Aorta (tissue), 5 donors: ENCODE results near the gene IL17A. TPM values are rescaled to one million over a fixed set of nuclear protein-coding genes. Genes with fewer than 3 reads are reported as not detected.
"Not testable (repeated sequence)": the region's sequence is repeated elsewhere in the genome, so short reads cannot be mapped to it uniquely, and the experiment has no call there.

Source experiments
- ATAC-seq: fragments of 200-7000 bp; cut with Tn5 transposase; one replicate; pipeline ENCODE4 v1.9.1; 2022; ENCODE audit warnings: moderate library complexity; ENCODE audit not compliant: low FRiP score
- DNase-seq, 2 donors: peaks; one replicate each; pipeline ENCODE4 v3.0.0-alpha.2; 2020
- H3K27ac ChIP-seq, 2 donors: one replicate each; pipeline ENCODE4 v1.5.1; 2013; ENCODE audit warnings: low read length in 2 of 2, mild to moderate bottlenecking in 2 of 2, moderate library complexity in 2 of 2, control low read depth in 1 of 2, inconsistent platforms in 1 of 2, low read depth in 1 of 2
- H3K27me3 ChIP-seq, 2 donors: one replicate each; pipeline ENCODE4 v1.6.1; 2013; ENCODE audit warnings: control low read depth in 1 of 2, low read length in 1 of 2, mild to moderate bottlenecking in 1 of 2, moderate library complexity in 1 of 2; ENCODE audit not compliant: insufficient read depth in 2 of 2, control insufficient read depth in 1 of 2
- H3K36me3 ChIP-seq, 2 donors: one replicate each; pipeline ENCODE4 v1.6.1; 2013; ENCODE audit warnings: control low read depth in 1 of 2, low read length in 1 of 2, mild to moderate bottlenecking in 1 of 2; ENCODE audit not compliant: insufficient read depth in 2 of 2, control insufficient read depth in 1 of 2
- H3K4me1 ChIP-seq, 2 donors: one replicate each; pipeline ENCODE4 v1.6.1; 2013; ENCODE audit warnings: low read length in 2 of 2, control low read depth in 1 of 2, mild to moderate bottlenecking in 1 of 2, moderate library complexity in 1 of 2; ENCODE audit not compliant: insufficient read depth in 2 of 2, control insufficient read depth in 1 of 2
- H3K4me3 ChIP-seq, 2 donors: one replicate each; pipeline ENCODE4 v1.5.1; 2013; ENCODE audit warnings: low read length in 2 of 2, control low read depth in 1 of 2, mild to moderate bottlenecking in 1 of 2
- H3K9me3 ChIP-seq: one replicate; pipeline ENCODE4 v1.6.1; 2013; ENCODE audit warnings: mild to moderate bottlenecking, low read length; ENCODE audit not compliant: control insufficient read depth
- WGBS, 2 donors: extraction: QIAGEN DNeasy Blood & Tissue Kit; methylation state at CpG; one replicate each; pipeline ENCODE4 v1.1.7; 2013; 5-methylcytosine and 5-hydroxymethylcytosine counted together
- intact Hi-C, 2 donors: fragments of 100-400 bp; cut with DNase I; formaldehyde crosslinking; loops; one replicate each; pipeline versions ENCODE4 v1.14.2 to v1.15.0; 2022
- polyA plus RNA-seq, 2 donors: library from polyadenylated mRNA; stranded (reverse); fragments of 200-250 nt; gene quantifications; one replicate each; pipeline ENCODE4 v1.2.3, GENCODE V29; 2013
- total RNA-seq, 2 donors: library from RNA; stranded (reverse); fragmentation: NEBNext Ultra II Directional; extraction: Animal tissue kit (Norgen Biotek cat#: 25700); gene quantifications; one replicate each; pipeline ENCODE4 v1.2.1, GENCODE V29; 2021
- donor health status: healthy with polysubstance abuse.
- donor health status: Bipolar disorder and iron deficiency.
- donor health status: DM: no; HTN: no; CAD: no.
- donor health status: DM: no; HTN: no; CAD: no.
- donor health status: DM: yes; HTN: yes; CAD: no.

The IL17A gene
- total and polyA plus RNA-seq, 4 donors, result not detected

DNA sequence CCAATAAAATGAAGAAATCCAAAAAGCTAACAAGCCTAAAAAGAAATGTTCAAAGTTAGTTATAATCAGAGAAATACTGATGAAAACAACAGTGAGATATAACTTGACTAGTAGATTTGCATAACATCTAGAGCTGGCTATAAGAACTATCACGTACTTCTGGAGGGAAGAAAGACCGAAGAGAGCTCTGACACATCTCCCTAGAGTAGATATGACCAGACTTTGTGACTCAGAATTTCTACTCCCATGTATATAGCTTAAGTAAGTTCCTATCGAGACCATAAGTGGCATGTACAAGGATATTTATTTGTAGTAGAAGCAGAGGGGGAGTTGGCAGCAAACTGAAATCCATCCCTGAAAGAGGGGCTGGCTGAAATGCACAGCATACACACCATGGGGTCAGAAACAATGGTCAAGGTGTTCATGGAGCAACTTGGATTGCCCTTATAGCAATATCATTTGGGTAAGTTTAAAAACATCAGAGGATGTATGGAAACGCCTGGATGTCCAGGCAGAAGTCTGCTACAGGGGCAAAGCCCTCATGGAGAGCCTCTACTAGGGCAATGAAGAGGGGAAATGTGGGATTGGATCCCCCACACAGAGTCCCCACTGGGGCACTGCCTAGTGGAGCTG, 25.6 kb upstream of the IL17A start:
- DNase-seq (no peak), ATAC-seq (no peak)
- intact Hi-C loops, result no loop called here
- no peaks in the 10 kb centered on the region for H3K9me3 ChIP-seq
- H3K27ac ChIP-seq, result no peak overlapping the region
- H3K4me1 ChIP-seq, result no peaks in the 10 kb centered on the region
- no peaks in the 10 kb centered on the region for H3K36me3 ChIP-seq
- H3K4me3 ChIP-seq, result no peak overlapping the region
- no peaks in the 10 kb centered on the region for H3K27me3 ChIP-seq
- 70 to 77% methylated on average over 4 of the region's 4 CpGs for WGBS, 2 donors

DNA sequence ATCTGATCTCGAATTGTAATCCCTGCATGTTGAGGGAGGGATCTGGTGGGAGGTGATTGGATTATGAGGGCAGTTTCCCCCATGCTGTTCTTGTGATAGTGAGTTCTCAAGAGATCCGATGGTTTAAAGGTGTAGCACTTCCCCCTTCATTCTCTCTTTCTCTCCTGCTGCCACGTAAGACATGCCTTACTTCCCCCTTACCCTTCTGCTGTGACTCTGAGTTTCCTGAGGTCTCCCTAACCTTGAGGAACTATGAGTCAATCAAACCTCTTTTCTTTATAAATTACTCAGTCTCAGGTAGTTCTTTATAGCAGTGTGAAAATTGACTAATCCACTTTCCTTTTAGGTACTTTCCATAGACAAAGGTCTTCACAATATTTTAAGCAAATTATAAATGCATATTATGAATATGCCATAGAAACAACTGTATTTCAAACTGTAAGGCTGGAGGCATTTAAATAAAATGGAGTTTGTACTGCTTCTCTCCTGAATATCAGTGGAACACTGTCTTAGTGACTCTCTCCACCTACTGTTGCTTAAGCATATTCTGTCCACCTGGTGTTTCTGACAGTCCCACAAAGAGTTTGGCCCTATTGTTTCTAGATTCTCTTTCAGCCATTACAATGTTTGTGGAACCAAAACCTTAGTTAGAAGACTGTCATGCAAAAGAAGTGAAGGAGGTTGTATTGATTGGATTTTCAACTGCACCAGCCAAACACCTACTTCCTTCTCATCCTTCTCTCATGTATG, 24.3 kb upstream of the IL17A start:
- intact Hi-C loops, result no loop called here
- WGBS, 2 donors, result 80 to 94% methylated on average over 3 of the region's 3 CpGs

DNA sequence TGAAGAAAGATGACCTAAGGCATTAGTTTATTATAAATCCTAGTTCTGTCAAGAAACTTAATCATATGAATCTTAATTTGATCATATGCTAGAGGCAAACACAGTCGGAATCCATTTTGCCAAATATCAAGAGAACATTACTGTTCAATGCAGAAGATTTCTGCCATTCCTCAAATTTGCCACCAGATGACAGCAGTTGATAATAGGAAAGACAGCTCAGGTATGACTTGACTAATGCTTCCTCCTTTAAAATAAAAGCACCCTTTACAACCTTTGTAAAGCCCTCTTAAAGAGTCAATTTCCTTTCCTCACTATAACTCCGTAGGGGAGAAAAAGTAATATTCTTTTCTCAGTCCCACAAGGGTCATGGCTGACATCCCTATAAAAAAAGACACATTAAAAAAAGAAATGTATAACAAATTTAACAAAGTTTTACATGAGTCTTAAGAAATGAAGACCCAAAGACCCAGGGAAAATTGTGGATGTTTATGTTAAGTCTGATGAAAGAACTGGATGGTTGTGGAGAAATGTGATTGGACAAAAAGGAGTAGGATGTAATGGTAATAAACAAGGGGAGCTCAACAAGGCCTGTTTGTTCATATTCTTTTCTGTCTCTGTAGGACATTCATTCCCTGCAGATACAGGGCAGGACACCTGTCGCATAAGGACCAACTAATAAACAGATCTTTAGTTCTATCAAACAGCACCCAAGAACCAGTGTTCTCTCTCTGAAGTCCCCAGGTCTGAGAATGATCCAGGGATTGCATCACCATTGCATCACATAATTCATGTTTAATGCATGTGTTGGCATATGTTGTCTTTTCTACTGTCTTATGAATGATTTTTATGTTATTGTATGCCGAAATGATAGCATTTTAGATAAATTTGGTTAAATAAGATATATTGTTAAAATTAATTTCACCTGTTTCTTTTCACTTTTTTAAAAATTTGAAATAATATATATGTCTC, 23.0 kb upstream of the IL17A start:
- WGBS, 2 donors, result 74 to 76% methylated on average over 4 of the region's 4 CpGs
- ATAC-seq (no peak), DNase-seq (no peak)
- no peaks in the 10 kb centered on the region for H3K4me1 ChIP-seq
- no peaks in the 10 kb centered on the region for H3K27me3 ChIP-seq
- H3K9me3 ChIP-seq, result no peaks in the 10 kb centered on the region
- H3K36me3 ChIP-seq, result no peaks in the 10 kb centered on the region
- H3K4me3 ChIP-seq, result no peak overlapping the region
- intact Hi-C loops, result no loop called here
- H3K27ac ChIP-seq, result no peak overlapping the region

More for the DNA sequence above, 24.3 kb upstream of the IL17A start:
- Histone ChIP-seq H3K36me3 (no peaks in the 10 kb centered on the region), H3K4me3 (no peak overlapping the region), H3K9me3 (no peaks in the 10 kb centered on the region), H3K4me1 (no peaks in the 10 kb centered on the region), H3K27me3 (no peaks in the 10 kb centered on the region), H3K27ac (no peak overlapping the region)
- DNase-seq (no peak), ATAC-seq (no peak)

DNA sequence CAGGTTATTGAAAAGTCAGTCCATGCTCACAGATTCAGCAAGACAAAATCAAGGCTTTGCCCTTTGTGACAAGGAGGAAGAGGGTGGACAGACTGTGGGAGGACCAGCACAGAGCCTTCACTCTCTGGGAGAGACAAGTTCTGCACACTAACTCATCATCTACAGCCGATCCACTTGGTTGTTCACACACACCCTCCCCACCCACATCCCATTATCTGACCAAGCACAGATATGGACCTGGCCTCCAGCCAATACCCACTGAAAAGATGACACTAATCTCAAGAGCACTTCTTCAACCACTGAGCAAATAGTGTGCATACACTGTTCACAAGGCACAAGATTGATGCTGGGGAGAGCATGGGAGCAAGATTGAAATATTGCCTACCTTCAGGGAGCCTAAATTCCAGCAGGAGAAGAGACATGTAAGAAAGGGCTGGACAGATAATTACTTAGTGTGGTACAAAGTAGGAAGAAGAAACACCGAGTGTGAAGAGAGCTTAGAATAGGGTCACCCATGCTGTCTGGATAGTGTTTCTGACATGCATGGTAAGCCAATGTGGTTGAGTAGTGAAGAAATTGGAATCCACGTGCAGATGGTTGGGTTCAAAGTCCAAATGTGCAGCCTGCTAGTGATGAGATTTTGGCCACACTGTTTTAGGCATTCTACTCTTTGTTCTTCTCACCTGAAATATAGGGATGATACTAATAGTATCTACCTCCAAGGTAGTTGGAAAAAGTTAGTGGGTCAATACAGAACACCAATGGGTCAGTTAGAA, 21.7 kb upstream of the IL17A start:
- intact Hi-C loops, result no loop called here
- no peaks in the 10 kb centered on the region for H3K27me3 ChIP-seq
- no peaks in the 10 kb centered on the region for H3K36me3 ChIP-seq
- DNase-seq, result no peak
- H3K9me3 ChIP-seq, result no peaks in the 10 kb centered on the region
- ATAC-seq, result no peak
- H3K4me3 ChIP-seq, result no peak overlapping the region
- H3K27ac ChIP-seq, result no peak overlapping the region
- no peaks in the 10 kb centered on the region for H3K4me1 ChIP-seq
- 74 to 76% methylated on average over 3 of the region's 3 CpGs for WGBS, 2 donors

DNA sequence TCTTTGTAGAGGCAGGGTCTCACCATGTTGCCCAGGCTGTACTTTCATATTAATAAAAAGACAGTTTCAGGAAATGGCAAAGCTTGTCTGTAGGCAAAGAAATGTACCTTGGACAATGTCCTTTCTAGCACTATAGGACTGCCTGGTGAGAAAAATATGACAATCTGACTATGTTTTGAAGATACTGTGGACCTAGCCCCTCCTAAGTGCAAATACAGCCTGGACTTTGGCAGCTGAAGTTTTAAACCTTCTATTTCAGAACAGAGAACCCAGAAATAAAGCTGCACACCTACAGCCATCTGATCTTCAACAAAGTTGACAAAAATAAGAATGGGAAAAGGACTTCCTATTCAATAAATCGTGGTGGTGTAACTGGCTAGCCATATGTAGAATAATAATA, 18.9 kb upstream of the IL17A start:
- peaks cover 2% of the 10 kb centered on the region for H3K9me3 ChIP-seq
- WGBS, 2 donors, result 78 to 89% methylated on average over 1 of the region's 1 CpG
- H3K27me3 ChIP-seq, result no peaks in the 10 kb centered on the region
- intact Hi-C loops, result no loop called here
- H3K4me3 ChIP-seq, result no peak overlapping the region
- DNase-seq (no peak), ATAC-seq (no peak)
- no peaks in the 10 kb centered on the region for H3K36me3 ChIP-seq
- no peaks in the 10 kb centered on the region for H3K4me1 ChIP-seq
- H3K27ac ChIP-seq, result no peak overlapping the region

- intact Hi-C loops, H3K27me3 ChIP-seq, H3K4me3 ChIP-seq, H3K9me3 ChIP-seq, H3K36me3 ChIP-seq, ATAC-seq, H3K27ac ChIP-seq, DNase-seq, H3K4me1 ChIP-seq: not testable (repeated sequence)
- 33% methylated on average over 3 of the region's 3 CpGs for WGBS, 2 donors
Measured at GRCh38 chr6:52168351-52168750, 17.8 kb upstream of the IL17A start.

GRCh38 chr6:52174118-52174517, 12.1 kb upstream of the IL17A start:
- Histone ChIP-seq H3K4me3 (no peak overlapping the region), H3K36me3 (no peaks in the 10 kb centered on the region), H3K27ac (no peak overlapping the region), H3K9me3 (peaks cover 2% of the 10 kb centered on the region), H3K27me3 (no peaks in the 10 kb centered on the region), H3K4me1 (no peaks in the 10 kb centered on the region)
- intact Hi-C loops, result no loop called here
- WGBS, 2 donors, result 92 to 99% methylated on average over 3 of the region's 3 CpGs
- ATAC-seq (no peak), DNase-seq (no peak)

DNA sequence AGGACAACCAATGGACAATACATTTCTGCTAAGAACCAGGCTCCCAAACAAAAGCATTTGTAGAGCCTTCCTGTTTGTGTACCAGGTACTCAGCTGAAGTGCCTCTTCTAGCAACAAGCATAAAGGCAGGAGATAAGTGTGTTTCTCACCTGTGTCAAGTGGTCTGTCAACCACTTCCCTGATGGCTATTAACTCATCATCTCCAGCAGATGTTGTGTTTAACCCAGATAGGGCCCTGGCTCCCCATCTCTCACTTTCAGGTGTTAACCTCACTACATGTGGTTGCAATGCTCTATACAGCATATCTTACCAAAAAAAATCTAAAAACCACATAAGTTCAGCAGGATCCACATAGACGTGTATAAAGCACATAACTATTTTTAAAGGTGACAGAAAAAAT, 9.6 kb upstream of the IL17A start:
- no peak overlapping the region for H3K4me3 ChIP-seq
- WGBS, 2 donors, result 44 to 48% methylated on average over 1 of the region's 1 CpG
- H3K36me3 ChIP-seq, result no peaks in the 10 kb centered on the region
- intact Hi-C loops, result no loop called here
- no peaks in the 10 kb centered on the region for H3K27me3 ChIP-seq
- ATAC-seq, result no peak
- H3K9me3 ChIP-seq, result no peaks in the 10 kb centered on the region
- H3K4me1 ChIP-seq, result no peaks in the 10 kb centered on the region
- no peak for DNase-seq
- H3K27ac ChIP-seq, result no peak overlapping the region
